SIG-M5 treated with dmso at 0.1 percent for 504 hours (cell line): ENCODE results near the gene GATA6.
"Not testable (repeated sequence)": the region's sequence is repeated elsewhere in the genome, so short reads cannot be mapped to it uniquely, and the experiment has no call there.

Experiments used
- DNase-seq: peaks from one replicate; lab custom pipeline; 2025; ENCODE audit not compliant: unreplicated experiment; lab: John Stamatoyannopoulos, UW

Gene GATA6

GRCh38 chr18:22203536-22204213, 34.3 kb downstream of the GATA6 start:
- DNase-seq: no peak

DNA sequence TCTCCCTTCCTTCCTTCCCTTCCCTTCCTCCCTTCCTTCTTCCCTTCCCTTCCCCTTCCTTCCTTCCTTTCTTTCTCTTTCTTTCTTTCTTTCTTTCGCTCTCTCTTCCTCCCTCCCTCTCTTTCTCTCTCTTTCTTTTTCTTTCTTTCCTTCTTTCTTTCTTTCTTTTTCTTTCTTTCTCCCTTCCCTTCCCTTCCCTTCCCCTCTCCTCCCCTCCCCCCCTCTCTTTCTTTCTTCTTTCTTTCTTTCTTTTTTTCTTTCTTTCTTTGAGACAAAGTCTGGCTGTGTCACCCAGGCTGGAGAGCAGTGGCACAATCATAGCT, 34.8 kb downstream of the GATA6 start:
- no peak for DNase-seq

DNA sequence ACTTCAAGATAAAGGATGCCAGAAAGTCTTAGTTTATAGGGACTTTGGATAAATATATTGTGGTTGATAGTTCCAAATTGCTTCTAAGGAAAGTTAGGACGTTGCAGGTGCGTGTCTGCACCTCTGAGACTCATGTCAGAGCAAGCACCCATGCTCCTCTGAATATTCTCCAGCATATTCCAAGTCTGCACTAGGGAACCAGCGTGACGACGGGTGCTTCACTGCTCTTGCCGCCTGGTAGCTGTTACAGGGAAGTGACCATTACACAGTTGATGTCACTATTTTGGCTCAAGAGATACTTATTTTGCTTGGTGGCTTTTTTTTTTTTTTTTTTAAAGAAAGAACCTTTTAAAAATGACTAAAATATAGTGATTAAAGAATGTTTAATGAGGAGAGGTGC, 35.6 kb downstream of the GATA6 start:
- no peak for DNase-seq

- no peak for DNase-seq
These were observed 37.8 kb downstream of the GATA6 start for GRCh38 chr18:22207021-22207758.

DNA sequence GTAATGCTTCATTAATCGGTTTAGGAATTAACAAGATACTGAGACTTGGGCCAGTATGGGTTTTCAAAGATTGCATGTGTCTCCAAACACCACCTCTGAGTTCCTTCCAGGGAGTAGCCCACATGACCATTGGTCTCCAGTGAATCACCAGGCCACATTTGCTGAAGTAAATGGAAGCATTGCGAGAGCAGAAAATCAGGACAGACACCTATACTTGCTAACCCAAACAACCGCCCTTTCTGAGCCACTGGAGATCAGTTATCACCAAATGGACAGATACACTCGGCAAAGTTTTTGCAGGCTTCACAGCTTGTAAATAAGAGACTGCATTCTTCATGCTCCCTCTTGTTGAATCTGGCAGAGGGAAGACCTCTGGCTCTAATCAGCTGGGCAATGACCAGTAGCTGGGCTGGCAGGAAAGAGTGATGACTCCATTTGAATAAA, 40.9 kb downstream of the GATA6 start:
- no peak for DNase-seq

- peak; percentile 31 for DNase-seq
These were observed 42.3 kb downstream of the GATA6 start for GRCh38 chr18:22211657-22212056.

GRCh38 chr18:22213333-22213973, 44.1 kb downstream of the GATA6 start:
- no peak for DNase-seq

- DNase-seq: no peak
These were observed 45.5 kb downstream of the GATA6 start for GRCh38 chr18:22214731-22215528.

DNA sequence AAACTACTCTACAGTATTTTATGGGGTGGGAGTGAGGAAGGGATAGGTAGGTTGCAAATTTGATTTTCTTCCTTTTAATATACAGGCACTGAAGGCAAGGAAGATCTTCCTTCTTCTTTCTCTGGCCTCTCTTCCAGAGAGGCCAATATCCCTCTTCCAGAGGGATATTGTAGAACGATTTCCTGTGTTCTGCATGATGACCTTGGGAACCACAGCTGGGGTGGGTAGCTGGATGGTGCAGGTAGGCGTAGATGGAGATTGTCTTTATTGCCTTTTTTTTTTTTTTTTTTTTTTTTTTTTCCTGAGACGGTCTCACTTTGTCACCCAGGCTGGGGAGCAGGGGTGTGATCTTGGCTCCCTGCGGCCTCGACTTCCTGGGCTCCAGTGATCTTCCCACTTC, 49.4 kb downstream of the GATA6 start:
- DNase-seq: no peak

GRCh38 chr18:22219568-22220355, 50.4 kb downstream of the GATA6 start:
- no peak for DNase-seq

DNA sequence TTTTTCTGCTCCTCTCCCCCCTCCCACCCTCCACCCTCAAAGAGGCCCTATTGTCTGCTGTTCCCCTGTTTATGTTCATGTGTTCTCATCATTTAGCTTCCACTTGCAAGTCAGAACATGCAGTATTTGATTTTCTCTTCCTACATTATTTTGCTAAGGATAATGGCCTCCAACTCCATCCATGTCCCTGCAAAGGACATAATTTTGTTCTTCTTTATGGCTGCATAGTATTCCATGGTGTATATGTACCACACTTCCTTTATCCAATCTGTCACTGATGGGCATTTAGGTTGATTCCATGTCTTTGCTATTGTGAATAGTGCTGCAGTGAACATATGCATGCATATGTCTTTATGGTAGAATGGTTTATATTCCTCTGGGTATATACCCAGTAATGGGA, 51.2 kb downstream of the GATA6 start:
- not testable (repeated sequence) for DNase-seq

DNA sequence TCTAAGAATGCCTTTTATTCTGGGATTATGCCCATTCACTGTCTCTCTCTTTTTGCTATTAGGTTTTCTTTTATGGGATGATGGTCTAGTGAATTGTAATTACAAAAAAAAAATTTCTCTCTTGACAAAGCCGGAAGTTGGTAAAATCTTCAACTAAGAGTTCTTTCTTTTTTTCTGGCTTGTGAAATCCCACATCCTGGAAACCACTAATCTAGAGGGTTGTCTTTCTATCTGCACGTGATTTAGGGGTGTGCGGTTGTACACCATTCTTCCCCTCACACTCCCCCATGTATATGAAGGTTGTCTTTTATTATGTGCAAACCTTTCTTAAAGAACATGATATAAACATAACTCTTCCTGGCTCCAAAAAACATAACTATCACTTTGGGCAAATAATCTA, 52.0 kb downstream of the GATA6 start:
- no peak for DNase-seq

- DNase-seq: peak; percentile 59
These were observed 54.0 kb downstream of the GATA6 start for GRCh38 chr18:22223254-22223964.

GRCh38 chr18:22223965-22224322, 54.6 kb downstream of the GATA6 start:
- no peak for DNase-seq

DNA sequence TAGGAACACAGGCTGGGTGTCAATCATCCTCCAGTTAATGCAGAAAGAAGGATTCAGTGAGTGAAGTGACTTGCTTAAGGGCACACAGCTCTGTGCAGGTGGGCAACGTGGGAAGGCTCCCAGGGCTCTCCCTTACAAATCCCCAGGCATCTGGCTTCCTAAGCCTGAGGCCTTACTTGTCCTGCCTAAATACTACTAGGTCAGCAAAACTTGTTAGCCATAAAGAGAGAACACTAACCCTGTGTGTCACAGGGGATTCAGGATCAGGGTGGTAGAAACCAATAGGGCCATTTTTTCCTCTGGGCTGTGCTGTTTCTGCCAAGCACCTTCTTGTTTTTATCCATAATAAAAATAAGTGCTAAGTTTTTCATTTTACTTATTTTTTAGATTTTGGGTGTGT, 55.0 kb downstream of the GATA6 start:
- DNase-seq: no peak

- no peak for DNase-seq
These were observed 57.4 kb downstream of the GATA6 start for GRCh38 chr18:22226801-22227200.

DNA sequence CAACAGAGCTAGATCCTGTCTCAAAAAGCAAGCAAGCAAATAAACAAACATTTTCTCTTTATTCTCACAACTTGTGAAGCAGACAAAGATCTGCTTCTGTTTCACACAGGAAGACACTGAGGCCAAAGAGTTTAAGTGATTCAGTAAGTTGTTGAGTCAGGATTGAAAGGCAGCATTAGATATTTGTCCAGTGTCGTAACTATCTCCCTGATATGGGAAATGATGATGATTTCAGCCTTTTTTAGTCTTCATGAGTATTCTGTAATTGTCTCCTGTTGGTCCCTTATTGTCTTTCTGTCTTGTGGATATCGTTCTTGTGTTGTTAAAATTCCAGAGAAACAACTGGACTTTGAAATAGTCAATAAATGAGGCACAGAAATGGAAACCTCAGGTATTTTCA, 59.6 kb downstream of the GATA6 start:
- DNase-seq: no peak

DNA sequence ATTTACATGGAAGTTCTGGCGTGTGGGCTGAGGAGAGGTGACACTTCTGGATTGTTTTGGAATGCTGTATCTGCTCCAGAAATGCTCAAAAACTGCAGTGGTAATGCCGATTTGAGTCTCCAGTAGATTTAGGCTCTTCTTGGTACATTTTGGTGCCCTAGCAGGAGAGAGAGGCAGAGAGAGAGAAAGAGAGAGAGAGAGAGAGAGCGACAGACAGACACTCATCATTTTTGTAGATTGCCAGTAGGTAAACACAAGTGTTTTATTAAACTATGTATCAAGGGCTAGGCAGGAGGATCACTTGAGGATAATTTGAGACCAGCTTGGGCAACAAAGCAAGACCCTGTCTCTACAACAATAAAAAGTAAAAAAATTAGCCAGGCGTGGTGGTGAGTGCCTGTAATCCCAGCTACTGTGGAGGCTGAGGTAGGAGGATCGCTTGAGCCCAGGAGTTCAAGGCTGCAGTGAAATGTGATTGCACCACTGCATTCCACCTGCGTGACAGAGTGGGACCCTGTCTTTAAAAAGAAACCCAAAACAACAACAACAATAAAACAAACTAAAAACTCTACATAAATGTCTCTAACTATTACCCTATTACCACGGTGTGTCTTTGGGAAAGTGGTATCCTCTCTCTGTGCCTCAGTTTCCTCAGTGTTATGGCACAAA, 60.2 kb downstream of the GATA6 start:
- DNase-seq: no peak

- DNase-seq: no peak
These were observed 61.1 kb downstream of the GATA6 start for GRCh38 chr18:22230471-22230945.

DNA sequence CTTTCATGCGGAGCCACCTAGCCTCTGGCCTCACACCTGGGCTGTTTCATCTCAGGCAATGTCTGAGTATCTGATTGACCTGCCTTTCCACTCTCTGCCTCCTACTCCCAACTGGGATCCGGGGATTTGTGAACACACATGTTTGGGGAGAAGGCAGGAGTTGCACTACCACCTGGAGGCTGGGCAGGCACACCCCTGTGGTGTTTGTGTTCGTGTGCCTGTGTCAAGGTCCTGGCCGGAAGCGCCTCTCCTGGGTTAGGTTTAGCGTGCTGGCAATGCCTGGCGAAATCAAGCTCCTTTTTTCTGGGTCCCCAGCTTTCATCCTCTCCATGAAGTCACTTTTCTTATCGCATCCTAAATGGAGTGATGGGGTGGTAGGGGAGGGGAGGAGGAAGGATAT, 63.9 kb downstream of the GATA6 start:
- DNase-seq: no peak
